HG02678 (cell line): ENCODE measurements around the gene ERP27.
A peak's percentile ranks its signal among the peaks of the same experiment; 100 is the strongest.

Experiments used
- ATAC-seq: cut with Tn5 transposase; IDR thresholded peaks from one replicate; pipeline ENCODE4 v1.9.1; 2021; ENCODE audit warnings: mild to moderate bottlenecking, moderate library complexity; ENCODE audit not compliant: unreplicated experiment

The ERP27 gene

DNA sequence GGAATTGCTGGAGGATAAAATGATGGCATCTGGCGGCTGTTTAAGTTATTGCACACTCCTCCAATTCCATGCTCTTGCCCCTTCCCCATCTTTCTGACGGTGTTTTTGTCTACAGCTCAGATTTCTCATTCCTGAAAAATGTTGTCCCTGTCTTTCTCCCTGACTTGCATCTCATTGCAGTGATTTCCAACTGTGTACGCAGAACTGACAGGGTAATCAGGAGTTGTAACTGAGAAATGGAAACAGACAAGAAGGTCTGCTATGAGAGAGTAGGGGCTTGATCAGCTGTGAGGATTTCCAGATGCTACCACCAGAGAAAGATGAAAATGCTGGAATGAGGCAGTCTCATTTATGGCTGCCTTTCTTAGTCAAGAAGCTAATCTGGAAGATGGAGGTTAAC is 1.3 kb downstream of the ERP27 start:
- ATAC-seq, result no peak

- ATAC-seq, result no peak
These were observed 2.0 kb downstream of the ERP27 start for GRCh38 chr12:14936224-14936861.

GRCh38 chr12:14935031-14935430 is 3.3 kb downstream of the ERP27 start:
- ATAC-seq, result no peak

- no peak for ATAC-seq
These were observed 3.8 kb downstream of the ERP27 start for GRCh38 chr12:14934511-14934910.

- ATAC-seq, result no peak
These were observed 6.4 kb downstream of the ERP27 start for GRCh38 chr12:14931791-14932560.

- ATAC-seq, result no peak
These were observed 7.0 kb downstream of the ERP27 start for GRCh38 chr12:14931359-14931758.

- ATAC-seq, result no peak
These were observed 8.0 kb downstream of the ERP27 start for GRCh38 chr12:14930299-14930698.

- ATAC-seq, result no peak
These were observed 9.4 kb downstream of the ERP27 start for GRCh38 chr12:14928931-14929330.

- no peak for ATAC-seq
These were observed 11.1 kb downstream of the ERP27 start for GRCh38 chr12:14927267-14927666.

DNA sequence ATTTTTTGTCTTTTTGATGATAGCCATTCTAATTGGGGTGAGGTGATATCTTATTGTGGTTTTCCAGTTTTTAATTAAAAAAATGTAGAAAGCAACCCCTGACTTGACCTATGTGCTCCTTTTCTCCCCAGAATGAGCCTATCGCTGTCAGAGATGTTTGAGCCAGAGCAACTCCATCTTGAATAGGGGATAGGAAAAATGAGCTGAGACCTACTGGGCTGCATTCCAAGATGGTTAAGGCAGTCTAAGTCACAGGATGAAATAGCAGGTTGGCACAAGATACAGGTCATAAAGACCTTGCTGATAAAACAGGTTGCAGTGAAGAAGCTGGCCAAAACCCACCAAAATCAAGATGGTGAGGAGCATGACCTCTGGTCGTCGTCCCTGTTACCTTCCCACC is 13.8 kb downstream of the ERP27 start:
- no peak for ATAC-seq

DNA sequence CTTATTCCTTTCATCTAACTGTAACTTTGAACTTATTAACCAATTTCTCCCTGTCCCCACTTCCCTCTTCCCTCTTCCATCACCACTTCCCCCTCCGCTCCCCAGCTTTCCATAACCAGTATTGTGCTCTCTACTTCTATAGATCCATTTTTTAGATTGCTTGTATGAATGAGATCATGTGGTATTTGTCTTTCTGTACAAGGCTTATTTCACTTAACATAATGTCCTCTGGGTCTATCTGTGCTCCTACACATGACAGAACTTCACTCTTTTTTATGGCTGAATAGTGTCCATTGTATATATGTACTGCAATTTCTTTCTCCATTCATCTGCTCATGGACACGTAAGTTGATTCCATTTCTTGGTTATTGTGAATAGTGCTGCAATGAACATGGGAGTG is 14.4 kb downstream of the ERP27 start:
- no peak for ATAC-seq

DNA sequence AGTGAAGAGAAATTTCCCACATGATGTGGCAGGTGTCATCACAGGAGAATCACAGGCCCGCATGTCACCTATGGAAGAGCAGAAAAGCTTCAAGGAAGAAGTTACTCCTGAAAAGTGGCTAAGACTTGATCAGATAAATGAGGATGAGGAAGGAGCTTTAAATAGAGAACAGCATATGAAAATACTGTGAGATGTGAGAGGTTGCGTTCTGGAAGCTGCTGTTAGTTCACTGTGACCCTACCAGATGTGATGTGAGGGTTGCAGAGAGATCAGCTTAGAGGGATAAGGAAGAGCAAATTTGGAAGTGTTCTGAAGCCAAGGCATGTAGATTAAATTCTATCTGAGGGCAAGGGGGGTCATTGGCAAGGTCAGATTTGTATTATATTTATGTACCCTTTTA is 17.1 kb downstream of the ERP27 start:
- peak; percentile 56 for ATAC-seq

- ATAC-seq, result peak; percentile 63
These were observed 17.7 kb downstream of the ERP27 start for GRCh38 chr12:14920475-14921126.

GRCh38 chr12:14919455-14919854 is 18.9 kb downstream of the ERP27 start:
- ATAC-seq, result no peak

GRCh38 chr12:14915736-14916135 is 22.6 kb downstream of the ERP27 start:
- ATAC-seq, result no peak

- no peak for ATAC-seq
These were observed 25.0 kb downstream of the ERP27 start for GRCh38 chr12:14913381-14913781.

DNA sequence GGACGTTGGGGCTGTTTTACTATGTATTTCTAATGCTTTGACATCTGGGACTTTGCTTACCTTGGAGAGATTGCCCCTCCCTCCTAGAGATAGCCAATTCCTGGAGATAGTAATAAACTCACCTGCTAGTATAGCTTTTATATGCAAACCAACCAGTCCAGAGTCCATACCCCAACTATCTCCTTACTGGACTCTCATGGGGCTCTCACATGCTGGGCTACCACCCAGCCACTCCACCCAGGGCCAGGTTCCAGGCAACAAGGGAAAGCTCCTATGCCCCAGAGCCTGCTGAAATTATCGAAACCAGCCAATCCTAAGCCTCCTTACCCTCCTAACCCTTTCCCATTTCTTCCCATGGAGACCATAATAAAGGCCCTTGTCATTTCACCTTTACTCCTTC is 27.2 kb downstream of the ERP27 start:
- ATAC-seq, result no peak

DNA sequence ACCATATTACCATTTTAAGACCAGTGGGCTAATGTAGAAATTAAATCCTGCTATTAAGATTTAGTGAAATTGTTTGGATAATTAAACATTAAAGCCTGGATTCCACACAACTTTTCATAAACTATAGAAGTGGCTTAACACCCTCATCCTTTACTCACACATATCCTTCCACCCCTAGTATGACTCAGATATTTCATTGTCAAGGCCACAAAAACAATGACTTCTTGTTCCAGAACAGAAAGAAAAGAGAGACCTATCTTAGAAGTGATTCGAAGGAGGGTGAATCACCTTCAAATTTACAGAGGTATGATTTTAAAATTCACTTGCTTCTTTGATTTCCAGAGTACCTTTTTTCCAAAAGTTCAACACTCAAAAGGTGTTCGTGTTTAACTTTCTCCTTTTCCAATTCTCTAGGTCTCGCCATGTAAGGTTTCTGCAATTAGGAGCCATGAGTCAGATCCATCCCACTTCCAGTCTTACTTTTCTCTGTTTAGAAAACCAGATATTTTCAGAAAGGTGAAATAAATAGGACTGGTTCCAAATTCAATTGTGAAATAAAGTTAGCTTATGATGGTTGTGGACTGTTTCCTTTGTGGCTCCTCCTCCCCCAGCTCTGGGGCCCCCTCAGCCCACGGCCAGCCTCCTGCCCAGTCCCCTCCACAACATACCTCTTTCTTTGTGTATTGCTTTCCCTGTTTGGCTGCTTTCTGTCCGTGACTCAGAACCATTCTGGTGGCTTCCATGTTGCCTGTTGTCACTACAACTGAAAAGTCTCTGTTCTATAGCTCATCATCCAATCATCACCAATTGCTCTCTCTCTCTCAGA is 28.0 kb downstream of the ERP27 start:
- no peak for ATAC-seq

DNA sequence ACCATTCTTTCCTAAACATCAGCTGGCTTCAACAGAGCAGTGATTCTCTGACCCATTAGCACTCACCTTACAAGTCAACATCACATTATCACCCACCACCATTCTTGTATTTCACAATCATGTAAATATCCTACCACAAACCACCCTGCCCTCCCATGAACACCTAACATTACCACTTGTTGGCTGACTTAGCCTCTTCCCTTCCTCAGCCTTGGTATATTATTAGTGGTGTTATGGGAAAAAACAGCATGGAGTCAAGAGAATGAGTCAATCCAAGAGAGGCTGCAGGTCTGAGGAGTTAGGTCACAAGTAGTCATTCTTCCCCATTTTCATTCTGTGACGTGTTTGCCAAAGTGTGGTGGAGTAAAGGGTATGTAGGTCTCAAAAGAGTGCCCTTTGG is 30.4 kb downstream of the ERP27 start:
- ATAC-seq, result no peak

- ATAC-seq, result no peak
These were observed 32.2 kb downstream of the ERP27 start for GRCh38 chr12:14906114-14906513.

GRCh38 chr12:14905269-14906004 is 32.9 kb downstream of the ERP27 start:
- no peak for ATAC-seq
